GM10847 (cell line): ENCODE measurements around the gene MAPK8IP2.

Experiments used
- POLR2A ChIP-seq: IDR thresholded peaks from 2 replicates; pipeline ENCODE4 v1.6.1; 2011; ENCODE audit not compliant: insufficient read length; ENCODE audit errors: extremely low read depth

The MAPK8IP2 gene

DNA sequence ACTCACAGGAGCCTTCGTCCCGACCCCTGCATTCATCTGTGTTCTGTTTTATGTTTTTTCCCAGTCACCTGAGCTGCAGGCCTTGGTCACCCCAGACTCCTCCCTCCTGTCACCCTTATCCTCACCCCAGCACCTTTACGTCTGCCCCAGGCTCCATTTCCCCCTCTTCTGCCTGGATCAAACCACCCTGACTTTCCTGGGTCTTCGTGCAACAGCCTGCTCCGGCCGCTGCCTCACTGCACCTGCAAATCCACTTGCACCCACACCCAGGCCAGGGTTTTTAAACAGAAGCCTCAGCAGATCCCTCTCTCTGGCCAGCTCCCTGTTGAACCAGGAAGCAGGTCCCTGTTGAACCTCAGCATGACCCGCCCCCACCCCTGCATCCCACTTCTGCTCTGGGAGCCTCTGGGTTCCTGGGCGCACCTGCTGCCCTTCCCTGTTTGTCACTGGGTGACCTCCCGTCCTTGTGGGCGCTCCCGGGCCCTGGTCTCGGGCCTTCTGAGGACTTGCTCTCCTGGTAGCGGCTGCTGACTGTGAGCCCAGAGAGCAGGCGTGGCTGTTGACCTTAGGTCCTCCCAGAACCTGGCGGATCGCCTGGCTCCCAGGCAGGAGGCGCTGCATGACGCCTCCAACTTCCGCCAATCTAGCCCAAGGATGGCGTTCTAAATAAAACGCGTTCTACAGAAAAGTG is 12.8 kb downstream of the MAPK8IP2 start:
- TF ChIP-seq POLR2A: no peak

GRCh38 chr22:50620593-50621355 is 20.2 kb downstream of the MAPK8IP2 start:
- TF ChIP-seq POLR2A: peak; percentile 5

GRCh38 chr22:50621356-50621880 is 20.8 kb downstream of the MAPK8IP2 start:
- peak; percentile 9 for TF ChIP-seq POLR2A

- TF ChIP-seq POLR2A: no peak
Measured at GRCh38 chr22:50621948-50622722, 21.5 kb downstream of the MAPK8IP2 start.

DNA sequence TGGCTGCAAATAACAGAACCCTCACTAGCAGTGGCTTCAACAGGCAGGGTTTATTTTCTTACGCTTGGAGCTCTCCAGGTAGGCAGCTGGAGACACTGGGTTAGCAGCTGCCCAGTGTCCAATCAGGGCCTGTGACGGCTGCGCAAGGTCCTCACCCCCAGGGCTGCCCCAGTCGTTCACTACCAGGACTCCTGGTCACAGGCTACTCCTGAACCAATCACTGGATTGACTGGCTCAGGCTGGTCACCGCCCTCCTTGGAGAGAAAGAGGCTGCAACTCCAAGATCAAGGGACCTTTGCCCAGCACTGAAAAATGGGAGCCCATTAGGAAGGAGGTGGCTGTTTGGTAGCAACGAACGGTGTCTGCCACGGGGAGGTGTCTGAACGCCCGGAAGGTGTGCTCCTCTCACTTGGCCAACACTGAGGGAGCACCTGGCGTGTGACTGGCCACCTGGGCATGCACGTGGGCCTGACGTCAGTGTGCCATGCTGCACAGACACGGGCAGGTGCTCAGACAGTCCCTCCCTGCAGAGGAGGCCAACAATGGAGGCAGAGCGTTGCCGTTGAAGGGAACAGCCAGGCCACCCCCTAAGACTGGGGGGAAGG is 22.2 kb downstream of the MAPK8IP2 start:
- TF ChIP-seq POLR2A: no peak

DNA sequence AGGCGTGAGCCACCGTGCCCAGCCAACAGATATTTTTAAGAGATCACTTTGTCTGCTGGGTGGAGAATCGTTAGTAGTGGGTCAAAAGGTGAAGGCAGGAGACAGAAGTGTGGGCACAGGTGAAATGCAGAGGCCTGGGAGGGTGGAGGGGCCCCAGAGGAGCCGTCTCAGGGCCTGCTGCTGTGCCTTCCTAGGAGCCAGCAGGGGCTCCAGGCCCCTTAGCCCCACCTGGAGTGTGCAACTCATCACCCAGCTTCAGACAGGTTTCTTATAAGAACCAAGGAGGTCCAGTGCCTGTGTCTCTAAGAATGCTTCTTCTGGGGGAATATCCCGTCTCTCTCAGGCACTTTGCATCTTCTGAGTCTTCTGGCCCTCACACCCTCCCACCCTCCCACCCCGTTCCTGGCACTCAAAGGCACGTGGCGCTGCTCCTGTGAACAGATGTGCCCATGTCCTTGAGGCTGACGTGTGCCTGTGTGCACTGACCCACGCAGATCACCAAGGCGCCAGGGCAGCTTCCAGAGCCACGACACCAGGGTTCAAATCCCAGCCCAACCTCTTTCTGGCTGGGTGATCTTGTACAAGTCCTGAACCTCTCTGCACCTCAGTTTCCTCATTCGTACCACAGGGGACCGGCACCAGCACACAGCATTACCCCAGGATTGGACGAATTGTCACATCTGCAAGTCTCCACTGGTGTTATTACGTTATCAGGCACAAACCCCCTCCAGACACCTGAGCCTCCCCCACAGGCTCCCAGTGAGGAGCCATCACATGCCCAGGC is 23.9 kb downstream of the MAPK8IP2 start:
- TF ChIP-seq POLR2A: no peak

DNA sequence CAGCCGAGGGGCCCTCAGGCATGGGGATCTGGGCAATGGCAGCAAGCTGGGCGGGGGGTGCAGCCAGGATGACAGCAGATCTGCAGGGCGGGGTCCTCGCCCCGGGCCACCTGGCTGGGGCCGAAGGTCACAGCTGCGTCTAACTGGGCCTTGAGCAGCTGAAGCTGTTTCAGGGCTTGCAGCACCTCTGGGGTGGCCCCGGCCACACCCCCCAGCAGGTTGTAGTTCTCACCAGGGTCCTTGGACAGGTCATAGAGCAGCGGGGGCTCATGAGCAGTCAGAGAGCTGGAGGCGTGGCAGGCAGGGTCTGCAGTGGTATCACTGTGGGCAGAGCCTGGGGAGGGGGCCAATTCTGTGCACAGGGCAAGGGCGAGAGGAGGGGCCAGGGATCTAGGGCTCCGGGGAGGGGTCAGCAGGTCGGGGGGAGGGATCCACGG is 24.6 kb downstream of the MAPK8IP2 start:
- TF ChIP-seq POLR2A: no peak

- TF ChIP-seq POLR2A: no peak
Measured at GRCh38 chr22:50625568-50626313, 25.1 kb downstream of the MAPK8IP2 start.

DNA sequence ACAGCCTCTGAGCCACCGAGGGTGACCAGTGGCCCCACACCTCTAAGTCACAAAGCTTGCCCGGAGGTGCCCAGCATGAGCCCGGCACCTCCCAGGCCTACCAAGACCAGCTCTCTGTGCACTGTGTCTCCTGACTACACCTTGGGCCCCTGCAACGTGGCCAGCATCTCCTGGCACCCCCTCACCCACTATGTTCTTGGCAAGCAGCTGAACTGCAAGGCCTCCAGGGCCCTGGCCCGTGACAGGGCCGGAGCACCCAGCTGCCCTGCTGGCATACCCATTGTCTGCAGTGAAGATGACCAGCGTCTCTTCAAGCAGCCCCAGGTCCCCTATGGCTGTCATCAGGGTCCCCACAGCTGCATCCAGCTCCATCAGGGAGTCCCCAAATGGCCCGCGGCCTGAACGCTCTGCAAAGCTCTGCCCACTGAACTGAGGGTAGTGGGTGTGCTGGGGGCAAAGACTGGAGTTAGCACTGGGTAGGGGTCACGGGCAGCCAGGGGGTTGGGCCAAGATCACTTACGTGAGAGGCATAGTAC is 25.8 kb downstream of the MAPK8IP2 start:
- no peak for TF ChIP-seq POLR2A

GRCh38 chr22:50626850-50627641 is 26.5 kb downstream of the MAPK8IP2 start:
- TF ChIP-seq POLR2A: no peak

DNA sequence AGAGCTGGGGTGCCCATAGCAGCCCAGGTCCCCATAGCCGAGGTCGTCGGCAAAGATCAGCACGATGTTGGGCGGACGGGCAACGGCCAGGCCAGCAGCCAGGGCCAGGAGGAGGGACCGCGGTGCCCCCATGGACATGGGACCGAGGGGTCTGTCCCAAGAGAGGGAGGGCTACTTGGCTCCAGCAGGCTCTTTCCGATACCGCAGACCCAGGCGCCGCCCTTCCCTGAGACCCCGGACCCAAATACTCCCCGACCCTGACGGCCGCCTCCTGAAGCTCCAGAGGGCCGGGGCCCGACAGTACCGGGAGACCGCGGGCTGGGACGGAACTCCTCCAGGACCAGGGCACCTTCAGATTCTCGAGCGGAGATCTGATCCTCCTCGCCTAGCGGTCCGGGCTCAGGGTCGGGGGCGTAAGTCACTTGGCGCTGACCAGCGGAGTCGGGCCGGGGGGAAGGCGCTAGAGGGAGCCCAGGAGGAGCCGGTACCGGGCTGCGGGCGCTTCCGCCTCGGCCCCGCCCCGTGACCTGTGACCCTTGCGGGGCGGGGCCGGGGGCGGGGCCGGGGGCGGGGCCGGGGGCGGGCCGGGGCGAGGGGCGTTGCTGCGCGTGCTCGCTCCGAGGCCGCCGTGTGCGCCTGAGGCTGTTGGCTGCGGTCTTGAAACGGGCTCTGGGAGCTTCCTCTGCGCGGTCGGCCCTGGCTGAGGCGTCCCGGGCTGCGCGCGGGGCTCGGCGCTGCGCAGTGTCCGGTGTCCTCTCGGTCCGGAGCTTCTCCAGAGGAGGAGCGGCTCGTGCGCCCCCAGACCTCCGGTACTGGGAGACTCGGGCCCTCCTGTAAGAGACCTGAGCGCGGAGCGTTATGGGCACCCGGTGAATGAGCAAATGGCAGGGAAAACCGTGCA is 27.3 kb downstream of the MAPK8IP2 start, which contains the start of gene ARSA:
TSS of gene ARSA (minus strand) at position 511 of the 901 bp plus-strand sequence. CDS start at position 138, 373 bp downstream.
- TF ChIP-seq POLR2A: peak; percentile 58

DNA sequence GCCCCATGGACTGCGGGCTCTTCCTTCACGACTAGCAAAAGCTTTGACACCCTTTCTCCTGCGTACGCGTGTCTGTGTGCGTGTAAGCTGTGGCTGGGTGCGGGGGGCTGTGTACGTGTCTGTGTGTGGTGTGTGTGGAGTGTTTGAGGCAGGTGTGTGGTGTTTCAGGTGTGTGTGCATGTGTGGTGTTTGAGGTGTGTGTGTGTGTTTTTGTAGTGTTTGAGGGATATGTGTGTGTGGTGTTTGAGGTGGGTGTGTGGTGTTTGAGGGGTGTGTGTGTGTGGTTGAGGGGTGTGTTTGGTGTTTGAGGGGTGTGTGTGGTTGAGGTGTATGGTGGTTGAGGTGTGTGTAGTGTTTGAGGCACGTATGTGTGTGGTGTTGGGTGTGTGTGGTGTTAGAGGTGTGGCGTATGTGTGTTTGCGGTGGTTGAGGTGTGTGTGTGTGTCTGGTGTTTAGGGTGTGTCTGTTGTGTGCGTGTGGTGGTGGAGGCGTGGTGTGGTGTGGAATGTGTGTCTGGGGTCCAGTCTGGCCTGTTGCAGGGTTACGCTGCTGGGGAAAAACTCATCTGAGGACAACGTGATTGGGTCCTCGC is 28.0 kb downstream of the MAPK8IP2 start:
- TF ChIP-seq POLR2A: no peak
